GM21825 (cell line): ENCODE data around the gene PKN3.

ENCODE experiments used
- ATAC-seq: cut with Tn5 transposase; IDR thresholded peaks from one replicate; pipeline ENCODE4 v1.9.1; 2021; ENCODE audit warnings: mild to moderate bottlenecking, moderate library complexity; ENCODE audit not compliant: unreplicated experiment

Gene PKN3

DNA sequence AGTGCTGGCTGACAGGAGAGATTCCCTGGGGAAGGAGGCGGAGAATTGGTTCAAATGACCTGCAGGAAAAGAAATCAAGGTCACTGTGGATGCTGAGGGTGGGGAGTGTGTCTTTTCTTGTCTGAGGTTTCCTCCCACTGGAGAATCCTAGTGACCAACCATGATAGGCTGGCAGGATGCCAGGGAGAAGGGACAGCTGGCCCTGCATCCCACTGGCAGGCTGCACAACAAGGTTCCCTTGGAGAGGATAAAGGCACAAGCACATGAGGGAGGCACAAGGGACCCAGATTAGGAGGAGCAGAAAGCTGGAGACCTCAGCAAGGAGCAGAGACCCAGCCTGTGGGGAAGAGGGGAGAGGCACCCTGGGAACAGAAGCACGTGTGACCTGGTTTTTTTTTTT is 33.1 kb downstream of the PKN3 start:
- ATAC-seq: no peak

DNA sequence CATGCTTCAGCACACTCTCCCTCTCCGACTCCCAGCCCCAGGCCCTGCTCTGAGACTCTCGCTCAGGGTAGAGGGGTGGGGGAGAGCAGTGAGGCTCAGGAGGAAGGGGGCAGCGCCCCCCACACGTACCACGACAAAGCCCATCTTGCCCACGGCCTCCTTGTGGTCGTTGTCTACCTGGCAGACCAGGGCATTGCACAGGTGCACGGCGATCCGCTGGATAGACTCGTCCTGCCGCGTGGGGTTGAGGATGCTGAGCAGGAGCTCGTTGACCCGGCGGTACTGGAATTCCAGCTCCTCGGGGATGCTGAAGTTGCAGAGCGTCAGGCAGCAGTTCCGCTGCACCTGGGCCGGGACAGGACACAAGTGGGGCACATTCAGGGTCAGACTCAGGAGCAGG is 40.1 kb downstream of the PKN3 start:
- ATAC-seq: no peak

DNA sequence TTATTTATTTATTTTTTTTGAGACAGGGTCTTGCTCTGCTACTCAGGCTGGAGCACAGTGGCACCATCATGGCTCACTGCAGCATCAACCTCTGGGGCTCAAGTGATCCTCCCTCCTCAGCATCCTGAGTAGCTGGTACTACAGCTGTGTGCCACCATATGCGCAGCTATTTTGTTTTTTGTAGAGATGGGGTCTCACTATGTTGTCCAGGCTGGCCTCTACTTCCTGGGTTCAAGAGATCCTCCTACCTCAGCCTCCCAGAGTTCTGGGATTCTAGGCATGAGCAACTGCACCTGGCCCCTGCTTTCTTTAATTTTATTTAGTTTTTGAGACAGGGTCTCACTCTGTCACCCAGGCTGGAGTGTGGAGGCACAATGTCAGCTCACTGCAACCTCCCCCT is 41.1 kb downstream of the PKN3 start:
- no peak for ATAC-seq

DNA sequence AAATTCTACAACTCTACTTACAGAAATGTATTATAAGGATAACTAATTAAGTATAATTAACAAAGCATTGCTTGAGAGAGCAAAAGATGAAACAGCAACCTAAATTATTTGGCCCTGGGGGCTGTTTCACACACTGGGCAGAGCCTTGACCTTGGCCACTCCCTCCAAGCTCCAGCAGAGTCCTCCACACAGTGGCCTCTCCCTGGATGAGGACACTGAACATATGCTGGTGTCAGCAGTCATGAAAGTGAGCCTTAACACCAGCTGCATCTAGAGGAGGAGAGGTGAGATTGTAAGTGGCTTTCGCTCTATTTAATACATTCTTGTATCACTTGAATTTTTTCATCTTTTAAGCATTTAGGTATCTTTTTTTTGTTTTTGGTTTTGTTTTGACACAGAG is 44.9 kb downstream of the PKN3 start:
- ATAC-seq: no peak

DNA sequence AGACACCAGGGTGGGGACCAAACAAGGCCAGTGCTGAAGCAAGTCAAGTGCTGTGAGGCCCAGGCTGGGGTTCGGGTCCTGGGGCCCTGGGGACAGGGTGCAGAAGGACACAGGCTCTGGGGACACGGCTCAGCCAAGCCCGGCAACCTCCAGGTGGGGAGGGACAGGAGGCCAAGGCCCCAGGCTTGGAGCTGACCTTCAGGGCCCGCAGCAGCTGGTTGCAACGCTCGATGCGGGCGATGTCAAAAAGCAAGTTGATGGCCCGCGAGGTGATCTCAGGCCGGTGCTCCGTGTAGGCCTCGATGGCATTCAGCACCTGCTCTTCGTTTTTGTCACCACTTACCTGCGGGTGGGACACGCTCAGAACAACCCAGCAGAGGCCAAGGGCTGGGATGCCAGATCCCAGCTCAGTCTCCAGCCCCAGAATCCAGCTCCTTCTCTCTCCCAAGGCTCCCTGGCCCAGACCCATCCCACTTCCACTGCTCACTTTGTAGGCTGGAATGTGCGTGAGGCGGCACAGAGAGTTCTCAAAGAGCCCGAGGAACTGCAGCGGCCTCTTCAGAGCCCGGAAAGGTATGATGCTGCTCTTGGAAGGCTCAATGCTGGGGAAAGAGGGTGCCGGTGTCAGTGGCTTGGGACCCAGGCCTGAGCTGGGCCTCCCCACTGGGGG is 48.8 kb downstream of the PKN3 start:
- no peak for ATAC-seq

DNA sequence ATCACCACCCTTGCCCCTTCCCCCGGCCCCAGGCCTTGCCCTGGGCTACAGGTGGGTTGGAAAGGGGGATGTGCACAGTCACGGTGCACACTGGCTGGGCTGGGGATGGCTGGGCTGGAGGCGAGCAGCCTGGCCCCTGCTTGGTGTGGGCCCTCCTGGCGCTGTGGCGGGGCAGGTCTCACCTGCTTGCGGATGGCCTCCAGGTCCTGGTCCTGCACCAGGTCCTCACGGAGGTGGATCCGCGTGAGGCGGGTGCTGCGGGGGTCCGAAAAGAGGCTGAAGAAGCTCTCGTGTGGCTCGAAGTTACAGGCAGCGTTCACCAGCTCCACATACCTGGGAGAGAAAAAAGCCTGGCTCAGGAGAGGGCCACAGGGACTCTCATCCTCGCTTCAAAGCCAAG is 51.3 kb downstream of the PKN3 start:
- ATAC-seq: no peak

DNA sequence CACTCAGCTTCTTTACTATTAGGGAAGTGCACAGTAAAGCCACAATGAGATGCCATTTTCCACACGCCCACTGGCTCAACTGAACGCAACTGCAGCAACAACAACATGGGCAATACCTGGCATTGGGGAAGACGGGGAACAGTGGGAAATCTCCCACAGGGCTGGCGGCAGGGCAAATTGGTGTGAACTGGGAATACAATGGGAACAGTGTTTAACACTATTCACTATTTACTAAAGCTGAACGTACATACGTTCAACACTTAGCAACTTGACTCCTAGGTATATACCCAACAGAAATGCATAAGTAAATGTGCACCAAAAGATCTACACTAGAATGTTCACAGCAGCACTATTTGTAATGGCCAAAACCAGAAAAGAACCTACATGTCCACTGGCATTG is 55.3 kb downstream of the PKN3 start:
- ATAC-seq: no peak

DNA sequence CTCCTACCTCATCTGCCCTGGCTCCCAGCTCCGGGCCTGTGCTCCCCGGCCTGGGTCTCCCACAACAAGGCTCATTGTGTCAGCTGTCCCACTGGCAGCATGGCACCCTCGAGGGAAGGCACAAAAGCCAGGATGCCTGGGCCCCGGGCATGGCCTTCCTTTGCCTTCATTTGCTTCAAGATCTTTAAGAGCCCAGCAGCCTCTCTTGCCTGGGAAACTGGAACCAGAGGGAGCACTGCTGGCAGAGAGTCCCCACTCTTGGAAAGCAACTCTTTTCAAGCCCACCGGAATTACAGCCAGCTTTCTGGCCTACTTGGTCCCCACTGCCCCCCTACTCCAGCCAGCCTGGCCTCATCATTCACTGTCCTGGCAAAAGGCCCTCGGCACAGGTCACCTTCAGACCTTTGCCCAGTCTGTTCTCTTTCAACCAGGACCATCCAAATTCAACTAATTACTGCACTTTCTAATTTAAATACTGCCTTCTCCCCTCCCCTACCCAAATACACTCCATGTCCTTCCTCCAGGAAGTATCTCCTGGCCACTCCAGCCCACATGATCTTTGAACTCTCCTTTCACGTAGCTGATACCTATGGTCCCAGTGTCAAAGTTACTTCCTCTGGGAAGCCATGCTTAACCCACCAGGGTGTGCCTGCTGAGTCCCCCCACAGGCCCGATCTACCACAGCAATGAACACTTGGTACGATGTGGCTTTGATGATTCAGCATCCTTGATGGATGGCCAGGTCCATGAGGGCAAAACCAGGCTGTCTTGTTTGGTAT is 60.6 kb downstream of the PKN3 start:
- no peak for ATAC-seq

DNA sequence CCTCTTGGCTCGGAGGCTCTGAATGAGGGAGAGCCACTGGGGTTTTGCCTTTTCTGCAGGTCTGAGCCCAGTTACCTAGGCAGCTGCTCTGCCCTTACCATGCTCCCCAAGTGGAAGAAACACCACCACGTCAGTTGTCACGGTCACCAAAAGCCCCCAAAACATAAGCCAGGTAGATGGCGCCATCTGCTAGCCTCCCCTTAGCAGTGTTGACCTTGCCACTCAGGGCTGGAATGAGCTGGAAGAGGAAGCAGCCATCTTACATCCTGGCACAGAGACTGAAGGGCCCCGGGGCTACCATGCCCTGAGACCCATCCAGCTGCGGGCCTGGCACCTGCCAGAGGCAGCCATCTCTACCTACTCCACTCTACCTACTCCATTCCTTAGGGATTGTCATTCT is 62.1 kb downstream of the PKN3 start:
- no peak for ATAC-seq

DNA sequence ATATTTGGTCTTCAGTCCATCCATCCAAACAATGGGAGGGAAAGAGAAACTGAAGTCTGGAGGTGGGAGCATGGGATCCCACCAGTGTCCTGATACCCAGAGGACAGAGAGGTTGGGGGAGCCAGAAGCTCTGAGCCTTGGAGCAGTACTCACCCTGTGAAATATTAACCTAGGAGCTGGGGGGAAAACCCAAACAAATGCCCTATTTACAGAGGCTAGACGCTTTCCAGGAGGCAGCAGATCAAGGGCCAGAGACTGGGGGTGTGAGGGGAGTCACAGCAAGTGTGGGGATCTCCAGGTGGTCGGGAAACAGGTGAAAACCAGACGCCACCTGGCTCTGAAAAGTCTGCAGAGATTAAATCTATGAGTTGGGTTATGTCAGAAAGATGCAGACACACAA is 63.2 kb downstream of the PKN3 start:
- no peak for ATAC-seq

DNA sequence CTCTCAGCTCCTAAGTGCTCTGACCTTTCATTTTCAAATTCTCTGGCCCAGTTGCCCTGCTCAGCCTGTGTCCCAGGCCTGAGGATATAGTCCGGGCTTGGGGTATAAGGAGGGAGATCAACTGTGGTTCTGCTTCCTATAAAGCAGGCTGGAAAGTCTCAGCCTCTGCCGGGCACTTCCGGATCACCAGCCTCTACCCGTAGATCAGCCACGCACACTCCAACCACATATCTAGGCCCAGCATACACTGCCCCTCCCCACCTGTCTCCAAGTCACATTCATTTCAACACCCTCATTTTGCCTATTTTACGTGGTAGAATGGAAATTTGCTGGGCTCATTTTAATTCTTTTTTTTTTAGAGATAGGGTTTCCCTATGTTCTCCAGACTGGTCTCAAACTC is 66.3 kb downstream of the PKN3 start:
- ATAC-seq: no peak
